Ovary (tissue), 3 donors: ENCODE results near the gene TIGD2.

Experiments used
- CTCF ChIP-seq, 3 donors: fragments of 450-650 bp in 2 of 3; fragments of 200-600 bp in 1 of 3; IDR thresholded peaks; one replicate each; pipeline versions ENCODE4 v1.5.1 to v1.8.0; 2016 to 2022; ENCODE audit warnings: antibody characterized with exemption in 3 of 3, mild to moderate bottlenecking in 1 of 3
- EP300 ChIP-seq: sonication (generic); formaldehyde crosslinking; IDR thresholded peaks from one replicate; pipeline ENCODE4 v1.6.1; 2017; ENCODE audit warnings: antibody characterized with exemption
- POLR2A ChIP-seq: fragments of 450-650 bp; IDR thresholded peaks from one replicate; pipeline ENCODE4 v1.6.1; 2017; ENCODE audit warnings: antibody characterized with exemption, mild to moderate bottlenecking, moderate library complexity
- donor health status: DM: no; HTN: no; CAD: no.

GRCh38 chr4:89077761-89078160, 33.6 kb upstream of the TIGD2 start:
- TF ChIP-seq CTCF (IDR thresholded peaks at IDR 0.05) (no peak), POLR2A (no peak), EP300 (no peak)
